HG03175 (cell line): ENCODE measurements around the gene MEIG1.
"Not testable (repeated sequence)": the region's sequence is repeated elsewhere in the genome, so short reads cannot be mapped to it uniquely, and the experiment has no call there.

Experiments used
- ATAC-seq: cut with Tn5 transposase; IDR thresholded peaks from one replicate; pipeline ENCODE4 v1.9.1; 2021; ENCODE audit warnings: mild to moderate bottlenecking, moderate library complexity; ENCODE audit not compliant: unreplicated experiment

The MEIG1 gene

DNA sequence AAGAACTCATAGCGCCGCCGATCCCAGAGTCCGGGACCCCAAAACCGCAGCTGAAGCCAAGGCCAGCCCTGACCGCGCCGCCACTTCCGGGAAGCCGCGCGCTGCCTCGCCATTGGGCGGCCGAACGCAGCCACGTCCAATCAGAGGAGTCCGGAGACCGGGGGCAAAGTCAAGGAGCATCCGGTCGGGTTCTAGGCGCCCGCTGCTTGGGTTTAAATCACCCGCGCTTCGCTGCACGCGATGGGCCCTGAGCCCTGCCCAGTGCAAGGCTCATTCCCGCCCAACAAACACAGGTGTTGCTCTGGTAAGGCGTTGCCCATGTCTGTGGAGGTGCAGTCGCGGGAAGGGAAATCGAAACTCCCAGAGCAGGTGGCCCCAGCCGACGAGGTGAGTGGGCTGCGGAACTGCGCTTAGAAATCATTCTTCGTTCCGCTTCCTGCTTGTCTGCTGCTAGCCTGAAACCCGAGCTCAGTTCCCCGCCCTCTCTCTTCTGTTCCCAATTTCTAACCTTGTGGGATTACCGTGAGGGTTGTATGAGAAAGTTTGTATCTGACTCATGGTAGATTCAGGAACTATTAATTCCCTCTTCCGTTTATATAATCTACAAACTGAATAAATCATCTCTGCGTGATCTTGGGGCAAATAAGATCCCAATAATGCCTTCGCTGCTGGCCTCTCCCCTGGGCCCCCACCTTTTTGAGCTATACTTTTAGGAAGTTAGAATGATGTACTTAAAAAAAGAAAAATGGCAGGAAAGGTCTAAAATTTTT is 5.0 kb upstream of the MEIG1 start, which contains the start of gene DCLRE1C:
Gene DCLRE1C, minus strand, starts transcription at position 96 of the 770 bp plus-strand sequence. Its CDS starts 86 bp downstream, at position 10.
- ATAC-seq = peak; percentile 80

GRCh38 chr10:14954934-14955333 is 4.3 kb upstream of the MEIG1 start:
- no peak for ATAC-seq

- no peak for ATAC-seq
Measured at GRCh38 chr10:14958872-14959220, 342 bp upstream of the MEIG1 start.

GRCh38 chr10:14967897-14968296 is 8.7 kb downstream of the MEIG1 start:
- no peak for ATAC-seq

DNA sequence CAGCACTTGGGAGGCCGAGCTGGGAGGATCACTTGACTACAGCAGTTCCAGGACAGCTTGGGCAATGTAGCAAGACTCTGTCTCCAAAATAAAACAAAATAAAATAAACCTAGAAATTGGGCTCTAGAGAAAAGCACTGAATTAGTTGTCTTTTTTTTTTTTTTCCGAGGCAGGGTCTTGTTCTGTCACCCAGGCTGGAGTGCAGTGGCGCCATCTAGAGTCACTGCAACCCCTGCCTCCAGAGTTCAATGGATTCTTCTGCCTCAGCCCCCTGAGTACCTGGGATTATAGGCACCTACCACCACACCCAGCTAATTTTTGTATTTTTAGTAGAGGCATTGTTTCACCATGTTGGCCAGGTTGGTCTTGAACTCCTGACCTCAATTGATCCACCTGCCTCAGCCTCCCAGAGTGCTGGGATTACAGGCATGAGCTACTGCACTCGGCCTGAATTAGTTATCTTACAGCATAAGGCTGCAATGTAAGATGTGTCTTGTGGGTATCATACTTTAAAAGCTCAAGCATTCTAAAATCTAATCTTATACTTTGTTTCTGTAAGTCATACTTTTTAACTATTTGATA is 12.8 kb downstream of the MEIG1 start:
- no peak for ATAC-seq

- not testable (repeated sequence) for ATAC-seq
Measured at GRCh38 chr10:14974153-14974998, 15.2 kb downstream of the MEIG1 start.

DNA sequence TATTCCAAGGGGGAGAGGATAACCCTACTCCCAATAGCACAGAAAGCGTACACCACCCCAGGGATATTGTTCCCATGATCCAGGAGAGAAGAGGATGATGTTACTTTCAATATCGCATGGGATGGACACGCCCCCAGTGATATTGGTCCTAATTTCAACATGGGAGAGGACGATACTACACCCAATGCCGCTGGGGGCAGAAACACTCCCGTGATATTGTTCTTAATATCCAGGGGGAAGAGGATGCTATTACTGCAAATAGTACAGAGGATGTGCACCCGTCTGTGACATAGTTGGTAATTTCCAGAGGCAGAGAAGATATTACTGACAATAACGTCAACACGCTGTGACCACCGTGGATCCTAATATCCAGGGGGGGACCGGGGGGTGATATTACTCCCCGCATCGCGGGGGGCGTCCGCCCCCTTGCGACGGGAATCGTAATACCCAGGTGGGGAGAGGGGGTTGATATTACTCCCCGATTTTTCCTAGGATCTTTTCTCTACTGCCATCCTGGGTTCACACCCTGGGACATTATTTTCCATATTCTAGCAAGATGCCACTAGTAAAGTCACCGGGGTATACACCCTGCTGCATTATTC is 16.6 kb downstream of the MEIG1 start:
- ATAC-seq = no peak

GRCh38 chr10:14982744-14983143 is 23.6 kb downstream of the MEIG1 start:
- no peak for ATAC-seq

DNA sequence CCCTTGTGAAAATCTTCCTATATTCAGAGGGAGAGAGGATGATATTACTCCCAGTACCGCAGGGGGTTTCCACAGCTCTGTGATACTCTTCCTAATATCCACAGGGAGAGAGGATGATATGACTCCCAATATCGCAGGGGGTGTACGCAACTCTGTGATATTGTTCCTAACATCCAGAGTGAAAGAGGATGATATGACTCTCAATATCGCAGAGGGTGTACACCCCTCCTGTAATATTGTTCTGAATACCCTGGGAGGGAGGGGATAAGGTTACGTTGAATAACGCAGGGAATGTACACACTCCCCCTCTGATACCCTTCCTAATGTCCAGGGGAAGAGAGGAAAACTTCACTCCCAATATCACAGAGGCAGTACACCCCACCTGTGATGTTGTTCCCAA is 30.4 kb downstream of the MEIG1 start:
- not testable (repeated sequence) for ATAC-seq

DNA sequence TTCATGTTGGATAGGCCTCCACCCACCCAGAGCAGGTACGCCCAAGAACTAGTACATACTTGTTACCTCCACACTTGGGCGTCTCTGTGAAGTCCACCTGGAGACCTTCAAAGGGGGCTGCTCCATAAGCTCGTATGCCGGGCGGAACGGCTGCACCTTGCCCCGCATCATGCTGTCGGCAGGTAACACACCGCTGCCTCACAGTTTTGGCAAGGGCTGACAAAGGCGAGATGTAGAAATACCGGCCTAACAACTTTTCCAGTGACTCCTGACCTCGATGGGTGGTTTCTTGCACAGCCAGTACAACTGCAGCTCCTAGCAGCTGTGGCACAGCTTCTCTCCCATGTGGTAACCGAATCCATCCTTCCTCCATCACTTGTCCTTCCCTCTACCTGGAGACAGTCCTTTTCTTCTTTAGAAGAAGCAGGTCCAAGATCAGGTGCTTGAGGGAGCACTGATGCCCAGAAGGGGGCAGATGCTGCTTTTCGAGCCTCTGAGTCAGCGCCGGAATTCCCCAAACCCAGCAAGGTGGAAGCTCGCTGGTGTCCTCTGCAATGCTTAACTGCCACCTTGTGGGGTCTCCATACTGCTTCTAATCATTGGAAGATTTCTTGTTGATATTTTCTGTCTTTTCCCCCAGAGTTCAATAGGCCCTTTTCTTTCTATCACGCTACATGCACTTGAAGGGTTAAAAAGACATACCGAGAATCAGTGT is 32.0 kb downstream of the MEIG1 start:
- not testable (repeated sequence) for ATAC-seq

- not testable (repeated sequence) for ATAC-seq
Measured at GRCh38 chr10:14992336-14992735, 33.1 kb downstream of the MEIG1 start.

GRCh38 chr10:14993500-14994455 is 34.6 kb downstream of the MEIG1 start:
- not testable (repeated sequence) for ATAC-seq

DNA sequence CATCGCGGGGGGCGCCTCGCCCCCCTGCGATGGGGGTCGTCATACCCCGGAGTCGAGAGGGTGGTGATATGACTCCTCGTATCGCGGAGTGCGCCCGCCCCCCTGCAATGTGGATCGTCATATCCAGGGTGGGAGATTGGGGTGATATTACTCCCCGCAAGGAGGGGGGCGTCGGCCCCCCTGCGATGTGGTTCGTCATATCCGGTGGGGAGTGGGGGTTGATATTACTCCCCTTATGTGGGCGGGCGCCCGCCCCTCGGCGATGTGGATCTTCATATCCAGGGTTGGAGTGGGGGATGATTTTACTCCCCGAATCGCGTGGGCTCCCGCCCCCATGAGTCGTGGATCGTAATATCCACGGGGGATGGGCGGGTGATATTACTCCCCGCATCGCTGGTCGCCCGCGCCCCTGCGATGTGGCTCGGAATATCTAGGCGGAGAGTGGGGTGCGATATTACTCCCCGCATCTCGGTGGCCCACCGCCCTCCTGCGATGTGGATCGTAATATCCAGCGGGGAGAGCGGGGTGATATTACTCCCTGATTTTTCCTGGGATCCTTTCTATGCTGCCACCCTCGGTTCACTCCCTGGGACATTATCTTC is 36.9 kb downstream of the MEIG1 start:
- no peak for ATAC-seq

DNA sequence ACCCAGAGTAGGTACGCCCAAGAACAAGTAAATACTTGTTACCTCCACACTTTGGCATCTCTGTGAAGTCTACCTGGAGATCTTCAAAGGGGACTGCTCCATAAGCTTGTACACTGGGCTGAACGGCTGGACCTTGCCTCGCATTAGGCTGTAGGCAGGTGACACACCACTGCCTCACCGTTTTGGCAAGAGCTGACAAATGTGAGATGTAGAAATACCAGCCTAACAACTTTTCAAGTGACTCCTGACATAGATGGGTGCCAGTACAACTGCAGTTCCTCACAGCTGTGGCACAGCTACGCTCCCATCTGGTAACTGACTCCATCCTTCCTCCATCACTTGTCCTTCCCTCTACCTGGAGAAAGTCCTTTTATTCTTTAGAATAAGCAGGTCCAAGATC is 54.3 kb downstream of the MEIG1 start:
- ATAC-seq = not testable (repeated sequence)

DNA sequence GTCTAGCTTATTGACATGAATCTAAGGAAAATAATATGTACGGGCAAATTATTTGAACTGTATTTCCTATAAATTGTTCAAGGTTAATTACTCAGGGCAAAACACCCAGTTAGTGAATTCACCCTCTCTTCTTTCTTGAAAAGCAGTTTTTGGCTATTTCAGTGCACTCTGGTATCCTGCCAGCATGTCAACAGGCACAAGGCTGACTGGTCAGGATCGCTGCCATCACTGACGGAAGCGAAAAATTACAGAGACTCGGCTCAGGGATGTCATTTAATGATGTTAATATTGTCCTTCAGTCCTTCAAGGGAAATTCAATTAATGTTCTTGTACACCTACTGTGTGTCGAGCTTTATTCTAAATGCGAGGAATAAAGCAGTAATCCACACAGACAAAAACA is 56.3 kb downstream of the MEIG1 start:
- ATAC-seq = no peak

- not testable (repeated sequence) for ATAC-seq
Measured at GRCh38 chr10:15020966-15021365, 61.8 kb downstream of the MEIG1 start.
